Astrocyte (in vitro differentiated cells and primary cell): Measurements from ENCODE around the gene ATXN7L1.

ENCODE experiments used
- EZH2 ChIP-seq: IDR thresholded peaks from 2 replicates; pipeline ENCODE4 v1.6.1; 2012; ENCODE audit warnings: mild to moderate bottlenecking, low read length, inconsistent platforms; ENCODE audit not compliant: insufficient read depth
- TF ChIP-seq, protein P1 (sequence below): IDR thresholded peaks from 2 replicates; pipeline ENCODE4 v1.5.1; 2011; ENCODE audit warnings: low read depth, mild to moderate bottlenecking, inconsistent platforms, low read length, moderate library complexity; ENCODE audit not compliant: insufficient read depth

DNA sequence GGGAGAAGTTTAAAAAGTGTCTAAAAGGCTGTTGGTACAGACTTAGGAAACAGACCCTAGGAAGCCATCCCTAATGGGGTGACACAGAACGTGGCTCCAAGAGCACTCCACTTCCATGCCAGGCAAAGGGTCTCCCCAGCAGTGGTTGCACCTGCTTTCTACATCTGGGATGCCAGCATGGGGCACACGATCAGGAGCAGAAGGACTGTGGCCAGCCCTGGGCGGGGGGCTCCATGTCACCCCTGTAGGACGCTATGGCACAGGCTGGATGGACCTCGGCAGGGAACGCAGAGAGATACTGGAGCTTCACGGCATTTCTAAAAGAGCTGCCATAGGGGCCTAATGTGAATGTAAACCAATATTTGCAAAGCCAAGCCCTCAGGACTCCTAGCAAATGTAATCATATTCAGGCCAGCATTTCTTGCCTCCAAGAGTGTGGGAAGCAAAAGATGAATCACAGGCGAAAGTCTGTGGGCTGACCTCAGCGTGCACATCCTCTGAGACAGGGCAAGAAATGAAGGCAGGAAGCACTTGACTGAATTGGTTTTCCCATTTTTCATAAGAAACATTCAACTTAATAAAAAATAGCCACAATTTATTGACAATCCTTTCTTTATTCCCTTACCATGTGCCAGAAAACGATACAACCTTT lies 93.9 kb downstream of the ATXN7L1 start:
- no peak for TF ChIP-seq EZH2
- TF ChIP-seq, protein P1, sequence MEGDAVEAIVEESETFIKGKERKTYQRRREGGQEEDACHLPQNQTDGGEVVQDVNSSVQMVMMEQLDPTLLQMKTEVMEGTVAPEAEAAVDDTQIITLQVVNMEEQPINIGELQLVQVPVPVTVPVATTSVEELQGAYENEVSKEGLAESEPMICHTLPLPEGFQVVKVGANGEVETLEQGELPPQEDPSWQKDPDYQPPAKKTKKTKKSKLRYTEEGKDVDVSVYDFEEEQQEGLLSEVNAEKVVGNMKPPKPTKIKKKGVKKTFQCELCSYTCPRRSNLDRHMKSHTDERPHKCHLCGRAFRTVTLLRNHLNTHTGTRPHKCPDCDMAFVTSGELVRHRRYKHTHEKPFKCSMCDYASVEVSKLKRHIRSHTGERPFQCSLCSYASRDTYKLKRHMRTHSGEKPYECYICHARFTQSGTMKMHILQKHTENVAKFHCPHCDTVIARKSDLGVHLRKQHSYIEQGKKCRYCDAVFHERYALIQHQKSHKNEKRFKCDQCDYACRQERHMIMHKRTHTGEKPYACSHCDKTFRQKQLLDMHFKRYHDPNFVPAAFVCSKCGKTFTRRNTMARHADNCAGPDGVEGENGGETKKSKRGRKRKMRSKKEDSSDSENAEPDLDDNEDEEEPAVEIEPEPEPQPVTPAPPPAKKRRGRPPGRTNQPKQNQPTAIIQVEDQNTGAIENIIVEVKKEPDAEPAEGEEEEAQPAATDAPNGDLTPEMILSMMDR = no peak
